ENCODE measurements around the gene KRTAP13-1.

KRTAP13-1 gene, protein sequence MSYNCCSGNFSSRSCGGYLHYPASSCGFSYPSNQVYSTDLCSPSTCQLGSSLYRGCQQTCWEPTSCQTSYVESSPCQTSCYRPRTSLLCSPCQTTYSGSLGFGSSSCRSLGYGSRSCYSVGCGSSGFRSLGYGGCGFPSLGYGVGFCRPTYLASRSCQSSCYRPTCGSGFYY

GRCh38 chr21:30395731-30396130 lies at the start of gene KRTAP13-1:
TSS of gene KRTAP13-1 (plus strand) at chr21:30396031. CDS start at chr21:30396087, 56 bp downstream.
- no peak for DNase-seq (ENCODE audit: low read depth in 2 of 2)

DNA sequence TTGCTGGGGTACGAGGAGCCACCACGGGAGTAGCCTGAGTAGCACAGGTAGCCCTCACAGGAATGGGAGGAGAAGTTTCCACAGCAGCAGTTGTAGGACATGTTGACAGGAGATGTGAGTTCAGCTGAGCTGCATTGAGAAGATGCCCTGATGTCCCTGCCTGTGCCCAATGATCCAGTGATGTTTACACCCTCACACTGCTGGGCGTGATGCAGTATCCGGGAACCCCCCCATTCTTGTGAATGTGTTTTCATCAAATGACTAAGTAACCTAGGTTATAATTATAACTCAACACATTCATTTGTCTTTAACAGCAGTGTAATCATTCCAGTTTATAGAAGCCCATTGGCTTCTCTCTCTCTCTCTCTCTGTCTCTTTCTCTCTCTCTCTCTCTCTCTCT lies 47.3 kb upstream of the KRTAP13-1 start, which contains the start of gene KRTAP23-1:
KRTAP23-1 (minus strand) TSS at position 101 of the 400 bp plus-strand sequence; CDS start at position 101, 0 bp downstream.
- DNase-seq (ENCODE audit: low read depth in 2 of 2): no peak

DNA sequence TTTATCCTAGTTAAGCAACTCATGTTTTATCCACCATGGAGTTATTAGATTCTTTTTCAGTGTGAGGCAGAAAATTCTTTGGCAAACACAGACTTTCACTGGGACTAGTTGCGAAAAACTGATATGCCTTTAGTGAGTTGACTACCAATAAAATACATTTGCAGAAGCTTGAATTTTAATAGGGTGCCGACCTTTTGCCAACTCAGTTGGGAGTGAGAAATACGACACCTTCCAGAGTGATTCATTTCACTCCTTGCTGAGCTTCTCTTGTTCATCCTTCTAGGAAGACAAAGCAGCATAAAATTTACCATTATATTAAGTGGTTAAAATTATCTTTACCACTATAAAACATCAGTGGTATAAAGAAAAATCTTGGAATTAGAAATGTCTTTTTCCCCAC lies 46.3 kb upstream of the KRTAP13-1 start:
- DNase-seq (ENCODE audit: low read depth in 2 of 2): no peak

GRCh38 chr21:30351534-30351933 lies 44.3 kb upstream of the KRTAP13-1 start:
- DNase-seq (ENCODE audit: low read depth in 2 of 2): no peak

- DNase-seq (ENCODE audit: low read depth in 2 of 2): no peak
Measured at GRCh38 chr21:30354308-30355005, 41.4 kb upstream of the KRTAP13-1 start.

DNA sequence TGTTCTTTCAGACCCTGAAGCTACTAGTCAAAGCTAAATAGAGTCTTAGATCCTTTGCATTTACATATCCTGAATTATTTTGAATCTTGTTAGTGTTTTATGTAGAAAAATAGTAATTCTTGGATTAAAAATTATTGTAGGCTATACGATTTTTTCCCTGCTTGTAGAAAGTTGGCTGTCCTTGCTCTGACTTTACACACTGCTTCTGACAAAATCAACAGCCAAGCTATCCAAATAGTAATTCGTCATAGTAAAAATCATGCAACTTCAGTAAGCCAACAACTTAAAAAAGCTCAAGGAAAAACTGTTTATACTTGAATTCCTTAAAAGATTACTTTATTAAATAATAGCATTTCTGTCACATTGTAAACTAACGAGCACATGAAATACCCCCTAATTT lies 39.9 kb upstream of the KRTAP13-1 start:
- no peak for DNase-seq (ENCODE audit: low read depth in 2 of 2)

GRCh38 chr21:30372139-30372770 lies 23.6 kb upstream of the KRTAP13-1 start, which contains the start of gene KRTAP13-2:
TSS of gene KRTAP13-2 (minus strand) at chr21:30372271. CDS start at chr21:30372213, 58 bp downstream.
- no peak for DNase-seq (ENCODE audit: low read depth in 2 of 2)

DNA sequence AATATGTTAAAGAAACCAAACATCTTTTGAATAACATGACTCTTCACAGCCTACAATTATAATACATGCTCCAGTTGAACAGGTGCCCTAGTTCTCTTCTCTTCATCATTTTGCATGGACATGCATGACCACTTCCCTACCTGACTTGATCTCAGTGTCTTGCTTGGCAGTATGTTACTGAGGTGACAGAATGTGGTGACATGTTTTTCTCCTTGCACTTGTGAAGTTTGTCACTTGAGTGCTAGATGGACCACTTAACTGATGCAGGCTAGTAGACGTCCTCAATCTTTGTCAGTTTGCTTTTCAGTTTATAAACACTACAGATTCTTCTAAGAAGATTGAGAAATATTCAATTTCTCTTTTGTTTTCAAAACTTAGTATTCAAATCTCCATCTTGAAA lies 13.6 kb upstream of the KRTAP13-1 start:
- no peak for DNase-seq (ENCODE audit: low read depth in 2 of 2)

GRCh38 chr21:30391492-30392025 lies 4.3 kb upstream of the KRTAP13-1 start:
- DNase-seq (ENCODE audit: low read depth in 2 of 2): no peak

- no peak for DNase-seq (ENCODE audit: low read depth in 2 of 2)
Measured at GRCh38 chr21:30408782-30409494, 13.1 kb downstream of the KRTAP13-1 start.

DNA sequence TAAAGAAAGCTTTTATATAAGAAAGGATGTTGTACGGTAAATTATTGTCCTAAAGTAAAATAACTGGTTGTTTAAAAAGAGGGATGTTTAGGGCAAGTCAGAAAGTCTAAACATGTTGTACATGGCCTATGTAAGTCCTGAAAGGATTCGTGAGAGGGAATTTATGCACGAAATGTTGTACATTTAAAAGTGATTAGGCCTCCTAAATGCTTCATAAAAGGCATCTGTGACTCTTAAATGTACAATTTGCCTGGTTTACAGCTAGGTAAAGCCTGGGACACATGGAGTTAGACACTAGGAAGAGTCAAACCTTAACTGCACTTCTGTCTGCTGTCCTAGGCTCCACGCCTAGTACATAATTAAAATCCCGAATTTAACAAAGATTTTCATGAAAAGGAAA lies 20.2 kb downstream of the KRTAP13-1 start:
- no peak for DNase-seq (ENCODE audit: low read depth in 2 of 2)

- DNase-seq (ENCODE audit: low read depth in 2 of 2): no peak
Measured at GRCh38 chr21:30425826-30426225, 30.0 kb downstream of the KRTAP13-1 start, which contains the start of gene KRTAP13-3. TSS of gene KRTAP13-3 (minus strand) at chr21:30425926. CDS start at chr21:30425912, 14 bp downstream.

DNA sequence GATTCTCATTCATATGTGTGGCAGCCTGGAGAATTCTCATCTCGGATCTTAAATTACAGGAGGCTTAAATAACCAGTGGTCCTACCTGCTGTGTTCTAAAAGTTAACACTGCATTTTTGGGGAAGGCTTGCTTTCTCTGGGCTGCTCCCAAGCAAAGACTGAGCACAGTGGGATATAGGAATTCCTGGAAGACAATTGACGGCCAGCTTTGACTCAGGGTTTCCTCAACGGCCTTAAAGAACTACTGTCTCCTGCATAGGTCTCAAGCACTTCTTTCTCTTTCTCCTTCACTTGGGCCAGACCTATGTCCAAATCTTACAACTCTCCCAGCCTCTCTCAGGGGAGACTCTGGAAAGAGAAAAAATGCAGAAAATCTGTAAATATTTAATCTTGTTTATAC lies 30.9 kb downstream of the KRTAP13-1 start:
- DNase-seq (ENCODE audit: low read depth in 2 of 2): no peak

DNA sequence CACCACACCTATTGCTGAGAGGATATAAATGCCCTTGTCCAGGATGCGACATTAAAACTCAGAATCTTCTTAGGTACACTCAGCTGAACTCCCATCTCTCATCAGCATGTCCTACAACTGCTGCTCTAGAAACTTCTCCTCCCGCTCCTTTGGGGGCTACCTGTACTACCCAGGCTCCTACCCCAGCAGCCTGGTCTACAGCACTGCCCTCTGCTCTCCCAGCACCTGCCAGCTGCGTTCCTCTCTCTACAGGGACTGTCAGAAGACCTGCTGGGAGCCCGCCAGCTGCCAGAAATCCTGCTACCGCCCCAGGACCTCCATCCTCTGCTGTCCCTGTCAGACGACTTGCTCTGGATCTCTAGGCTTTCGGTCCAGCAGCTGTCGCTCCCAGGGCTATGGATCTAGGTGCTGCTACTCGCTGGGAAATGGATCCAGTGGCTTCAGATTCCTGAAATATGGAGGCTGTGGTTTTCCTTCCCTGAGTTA lies 34.4 kb downstream of the KRTAP13-1 start, which contains the start of gene KRTAP13-4:
KRTAP13-4 (plus strand) TSS at position 51 of the 486 bp plus-strand sequence; CDS start at position 107, 56 bp downstream.
- no peak for DNase-seq (ENCODE audit: low read depth in 2 of 2)

DNA sequence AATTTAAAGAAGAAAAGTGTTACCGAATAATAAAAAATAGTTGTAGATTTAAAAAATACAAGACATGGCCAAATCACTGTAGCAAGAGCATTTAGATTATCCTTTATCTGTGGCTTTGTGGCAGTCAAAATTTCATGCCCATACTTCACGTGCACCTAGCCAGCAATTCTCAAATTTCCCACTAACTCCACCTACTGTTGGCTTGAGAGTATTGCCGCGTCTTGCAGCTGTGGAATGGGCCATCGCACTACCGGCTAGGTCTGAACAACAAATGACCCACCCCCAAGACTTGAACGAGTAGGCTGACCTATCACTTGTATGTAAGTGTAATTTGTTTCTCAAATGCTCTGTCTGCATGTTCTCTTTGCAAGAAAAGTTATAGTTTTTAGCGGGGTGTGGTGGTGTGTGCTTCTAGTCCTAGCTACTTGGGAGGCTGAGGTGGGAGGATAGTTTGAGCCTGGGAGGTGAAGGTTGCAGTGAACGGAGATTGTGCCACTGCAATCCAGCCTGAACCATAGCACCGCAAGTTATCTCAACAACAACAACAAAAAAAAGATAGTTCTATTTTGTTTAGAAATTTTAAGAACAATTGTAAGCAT lies 38.3 kb downstream of the KRTAP13-1 start:
- DNase-seq (ENCODE audit: low read depth in 2 of 2): no peak

DNA sequence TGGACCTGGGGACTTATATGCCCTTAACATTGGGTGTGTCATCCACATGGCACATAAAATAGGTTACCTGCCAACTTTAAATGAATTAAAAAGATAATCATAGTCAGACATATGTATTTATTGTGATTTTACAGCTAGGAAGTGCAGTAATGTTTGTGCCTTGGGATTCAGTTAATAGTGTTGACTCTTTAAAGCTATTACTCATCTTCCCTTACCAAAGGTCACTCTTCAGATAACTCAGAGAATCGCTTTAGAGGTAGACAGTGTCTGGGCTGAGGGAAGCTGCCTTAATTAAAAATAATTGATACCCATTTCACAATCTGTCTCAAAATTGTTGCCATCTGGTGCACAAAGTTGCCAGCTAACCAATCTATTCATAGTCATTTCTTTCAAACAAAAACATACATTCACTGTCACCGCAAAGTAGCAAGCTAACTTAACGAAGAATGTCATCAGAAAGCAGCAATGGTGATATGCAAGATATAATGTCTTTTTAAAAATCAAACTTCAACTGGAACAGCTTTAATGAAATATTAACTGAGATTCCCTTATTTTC lies 41.3 kb downstream of the KRTAP13-1 start:
- DNase-seq (ENCODE audit: low read depth in 2 of 2): no peak

DNA sequence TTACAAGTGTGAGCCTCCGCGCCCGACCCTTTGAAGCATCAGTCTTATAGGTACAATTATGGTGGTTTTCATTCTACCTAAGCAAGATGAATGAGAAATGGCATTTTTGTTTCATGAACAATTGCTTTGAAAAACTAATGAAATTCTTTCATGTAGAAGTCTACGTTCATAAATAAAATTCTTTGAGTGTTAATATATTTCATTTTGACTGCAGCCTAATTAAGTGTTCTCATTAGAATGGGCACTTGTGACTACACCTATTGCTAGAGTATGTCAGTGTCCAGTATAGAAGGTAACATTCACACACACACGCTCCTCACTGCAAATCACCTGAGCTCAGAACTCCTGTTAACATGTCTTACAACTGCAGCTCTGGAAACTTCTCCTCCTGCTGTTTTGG lies 44.1 kb downstream of the KRTAP13-1 start, which contains the start of gene KRTAP15-1:
KRTAP15-1 (plus strand) TSS at position 301 of the 400 bp plus-strand sequence; CDS start at position 354, 53 bp downstream.
- DNase-seq (ENCODE audit: low read depth in 2 of 2): no peak

DNA sequence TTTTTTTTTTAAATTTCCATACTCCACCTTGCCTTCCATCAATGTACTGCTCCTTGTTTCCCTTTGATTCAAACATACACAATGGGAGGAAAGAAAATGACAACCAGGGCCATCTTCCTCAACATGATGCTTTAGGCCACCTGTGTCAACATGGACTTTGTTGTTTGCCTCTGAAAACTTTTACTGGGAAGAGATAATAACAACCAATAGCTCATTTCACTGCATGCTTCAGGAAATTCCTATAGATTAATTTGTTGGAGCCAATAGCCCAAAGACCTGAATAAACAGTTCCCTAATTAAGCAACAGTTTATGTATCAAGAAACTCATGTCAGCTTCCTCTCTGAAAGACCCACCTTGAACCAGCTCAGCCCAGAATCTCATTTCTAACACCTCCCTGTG lies 47.4 kb downstream of the KRTAP13-1 start:
- DNase-seq (ENCODE audit: low read depth in 2 of 2): no peak

GRCh38 chr21:30444204-30444603 lies 48.4 kb downstream of the KRTAP13-1 start:
- DNase-seq (ENCODE audit: low read depth in 2 of 2): no peak
